H1 (cell line): ENCODE measurements around the gene SMAD7. TPM values are rescaled to one million over a fixed set of nuclear protein-coding genes. Genes with fewer than 3 reads are reported as not detected.

Experiments
- CTCF ChIA-PET: fragments of 300-600 bp; sonication (Branson Sonifier 250); formaldehyde crosslinking; loops from one replicate; lab custom pipeline; 2021; ENCODE audit not compliant: partially characterized antibody; lab: Charles Lee
- POLR2A ChIA-PET: fragments of 300-600 bp; sonication (Branson Sonifier 250); formaldehyde crosslinking; loops from one replicate; lab custom pipeline; 2021; ENCODE audit warnings: inconsistent platforms; ENCODE audit not compliant: partially characterized antibody; lab: Charles Lee
- DNase-seq, 2 experiments: peaks; one replicate each; pipeline versions ENCODE4 v3.0.0 to v3.0.0-alpha.2; 2010 to 2022; ENCODE audit warnings: low spot score in 2 of 2, low read depth in 1 of 2, mixed read lengths in 1 of 2
- FAIRE-seq: peaks from 2 replicates; lab custom pipeline; 2011; peaks lifted over from hg19 to GRCh38; lab: Jason Lieb, UNC
- H2AFZ ChIP-seq: 2 replicates; pipeline ENCODE4 v1.8.1; 2012; ENCODE audit warnings: low read length, inconsistent platforms
- H2AK5ac ChIP-seq: 2 replicates; pipeline ENCODE4 v1.6.1; 2013; ENCODE audit warnings: low read depth, low read length
- H2BK120ac ChIP-seq: replicated peaks from 2 replicates; pipeline ENCODE3; 2013; ENCODE audit warnings: low read depth, low read length, inconsistent platforms
- H2BK12ac ChIP-seq: 2 replicates; pipeline ENCODE4 v1.6.1; 2013; ENCODE audit warnings: low read depth, low read length
- H2BK15ac ChIP-seq: 2 replicates; pipeline ENCODE4 v1.6.1; 2013; ENCODE audit warnings: low read length
- H2BK20ac ChIP-seq: 2 replicates; pipeline ENCODE4 v1.6.1; 2013; ENCODE audit warnings: low read length
- H2BK5ac ChIP-seq: 2 replicates; pipeline ENCODE4 v1.6.1; 2013; ENCODE audit warnings: low read depth, low read length
- H3K14ac ChIP-seq: 2 replicates; pipeline ENCODE4 v1.6.1; 2013; ENCODE audit warnings: inconsistent platforms; ENCODE audit not compliant: insufficient read length
- H3K18ac ChIP-seq: 2 replicates; pipeline ENCODE4 v1.6.1; 2013; ENCODE audit warnings: low read length; ENCODE audit errors: extremely low read depth
- H3K23ac ChIP-seq: 2 replicates; pipeline ENCODE4 v1.6.1; 2013; ENCODE audit warnings: inconsistent platforms; ENCODE audit not compliant: insufficient read length
- H3K23me2 ChIP-seq: 2 replicates; pipeline ENCODE4 v1.6.1; 2013; ENCODE audit warnings: low read depth, low read length
- H3K27ac ChIP-seq: 2 replicates; pipeline ENCODE4 v1.6.1; 2011; ENCODE audit warnings: low read depth, low read length, inconsistent platforms
- H3K27me3 ChIP-seq, 4 experiments: replicated peaks in 1 of 4; 1 replicate in 1 of 4; 2 replicates in 3 of 4; pipeline versions ENCODE4 v1.6.1 to v1.8.1; 2011 to 2013; ENCODE audit warnings: low read length in 3 of 4, mild to moderate bottlenecking in 3 of 4, inconsistent platforms in 2 of 4, mixed read lengths in 2 of 4, moderate library complexity in 1 of 4; ENCODE audit not compliant: control insufficient read depth in 3 of 4, insufficient read depth in 3 of 4; ENCODE audit errors: extremely low read depth in 1 of 4
- H3K36me3 ChIP-seq, 4 experiments: 2 replicates each; pipeline versions ENCODE4 v1.6.1 to v1.8.1; 2011 to 2013; ENCODE audit warnings: mild to moderate bottlenecking in 4 of 4, low read length in 3 of 4, moderate library complexity in 2 of 4, control low read depth in 1 of 4, inconsistent platforms in 1 of 4; ENCODE audit not compliant: insufficient read depth in 4 of 4, control insufficient read depth in 2 of 4
- H3K4ac ChIP-seq: replicated peaks from 2 replicates; pipeline ENCODE3; 2013; ENCODE audit warnings: low read length, low read depth, mixed read lengths, inconsistent platforms; ENCODE audit not compliant: insufficient read length
- H3K4me1 ChIP-seq, 4 experiments: replicated peaks in 1 of 4; 1 replicate in 1 of 4; 2 replicates in 3 of 4; pipeline versions ENCODE4 v1.6.1 to v1.8.1; 2011 to 2013; ENCODE audit warnings: low read length in 3 of 4, inconsistent platforms in 2 of 4, mixed read lengths in 1 of 4; ENCODE audit not compliant: insufficient read depth in 4 of 4, control insufficient read depth in 3 of 4
- H3K4me2 ChIP-seq, 2 experiments: 2 replicates each; pipeline versions ENCODE4 v1.6.1 to v1.8.1; 2011 to 2013; ENCODE audit warnings: low read depth in 2 of 2, low read length in 2 of 2, control low read depth in 1 of 2, inconsistent platforms in 1 of 2, mild to moderate bottlenecking in 1 of 2; ENCODE audit not compliant: insufficient read depth in 1 of 2
- H3K4me3 ChIP-seq, 4 experiments: fragments of 200-600, 300-600 bp in 1 of 4; sonication (generic), shearing (Covaris generic), sonication (Bioruptor Twin) in 1 of 4; 2 replicates each; pipeline versions ENCODE4 v1.5.1 to v1.8.1; 2011 to 2016; ENCODE audit warnings: low read length in 4 of 4, low read depth in 3 of 4, control low read depth in 2 of 4, inconsistent platforms in 2 of 4, mild to moderate bottlenecking in 2 of 4, mixed read lengths in 1 of 4, moderate library complexity in 1 of 4; ENCODE audit not compliant: insufficient read depth in 2 of 4; ENCODE audit errors: extremely low read depth in 1 of 4
- H3K56ac ChIP-seq: replicated peaks from 2 replicates; pipeline ENCODE3; 2013; ENCODE audit warnings: low read depth, mild to moderate bottlenecking, mixed read lengths, low read length, inconsistent platforms; ENCODE audit not compliant: insufficient read length
- H3K79me1 ChIP-seq: 2 replicates; pipeline ENCODE4 v1.6.1; 2013; ENCODE audit warnings: low read depth, low read length, control low read depth
- H3K79me2 ChIP-seq, 2 experiments: 2 replicates each; pipeline versions ENCODE4 v1.6.1 to v1.8.1; 2012 to 2013; ENCODE audit warnings: low read length in 2 of 2, mild to moderate bottlenecking in 2 of 2, inconsistent platforms in 1 of 2; ENCODE audit not compliant: insufficient read depth in 2 of 2, control insufficient read depth in 1 of 2
- H3K9ac ChIP-seq, 4 experiments: replicated peaks in 1 of 4; 1 replicate in 1 of 4; 2 replicates in 3 of 4; pipeline versions ENCODE4 v1.6.1 to v1.8.1; 2011 to 2013; ENCODE audit warnings: low read depth in 3 of 4, low read length in 3 of 4, control low read depth in 2 of 4, mild to moderate bottlenecking in 2 of 4, moderate library complexity in 2 of 4, inconsistent platforms in 1 of 4; ENCODE audit errors: extremely low read depth in 1 of 4
- H3K9me3 ChIP-seq, 2 experiments: 2 replicates each; pipeline versions ENCODE4 v1.6.1 to v1.8.1; 2012 to 2013; ENCODE audit warnings: mild to moderate bottlenecking in 2 of 2, moderate library complexity in 2 of 2, control low read depth in 1 of 2, inconsistent platforms in 1 of 2, low read depth in 1 of 2, low read length in 1 of 2, mixed read lengths in 1 of 2; ENCODE audit not compliant: insufficient read depth in 2 of 2
- H4K20me1 ChIP-seq, 2 experiments: replicated peaks in 1 of 2; 2 replicates each; pipeline versions ENCODE3 to v1.8.1; 2011 to 2013; ENCODE audit warnings: inconsistent platforms in 2 of 2, low read length in 2 of 2, mild to moderate bottlenecking in 1 of 2; ENCODE audit not compliant: insufficient read depth in 2 of 2, control insufficient read depth in 1 of 2
- H4K5ac ChIP-seq: 2 replicates; pipeline ENCODE4 v1.6.1; 2013; ENCODE audit warnings: low read length, low read depth, mixed read lengths, inconsistent platforms; ENCODE audit not compliant: insufficient read length
- H4K8ac ChIP-seq: 2 replicates; pipeline ENCODE4 v1.8.0; 2013; ENCODE audit warnings: mild to moderate bottlenecking, moderate library complexity, low read length, inconsistent platforms; ENCODE audit not compliant: insufficient read depth; ENCODE audit errors: extremely low read depth
- H4K91ac ChIP-seq: replicated peaks from 2 replicates; pipeline ENCODE3; 2013; ENCODE audit warnings: low read length, mixed read lengths, inconsistent platforms; ENCODE audit not compliant: insufficient read length
- ASH2L ChIP-seq: fragments of 200-600, 300-600 bp; sonication (generic); IDR thresholded peaks from one replicate; pipeline ENCODE4 v1.7.1; 2017; ENCODE audit warnings: low read length
- ATF2 ChIP-seq: IDR thresholded peaks from 2 replicates; pipeline ENCODE4 v1.6.1; 2012; ENCODE audit warnings: low read length, inconsistent platforms
- CEBPB ChIP-seq: IDR thresholded peaks from 2 replicates; pipeline ENCODE4 v1.6.1; 2012; ENCODE audit warnings: low read depth, low read length
- GABPA ChIP-seq: IDR thresholded peaks from 2 replicates; pipeline ENCODE4 v1.6.1; 2011; ENCODE audit warnings: mild to moderate bottlenecking, low read length, moderate library complexity, borderline replicate concordance; ENCODE audit not compliant: insufficient read depth
- KDM4A ChIP-seq: IDR thresholded peaks from one replicate; pipeline ENCODE4 v1.7.1; 2012; ENCODE audit warnings: low read depth, mild to moderate bottlenecking, moderate library complexity, low read length, inconsistent platforms; ENCODE audit not compliant: severe bottlenecking
- NRF1 ChIP-seq: IDR thresholded peaks from 2 replicates; pipeline ENCODE4 v1.6.1; 2011; ENCODE audit warnings: mild to moderate bottlenecking, low read depth, low read length, improper control_type of control experiment
- POU5F1 ChIP-seq: IDR thresholded peaks from 2 replicates; pipeline ENCODE4 v1.6.1; 2011; ENCODE audit warnings: low read depth, mild to moderate bottlenecking, low read length, moderate library complexity
- RXRA ChIP-seq: IDR thresholded peaks from 2 replicates; pipeline ENCODE4 v1.6.1; 2011; ENCODE audit warnings: low read depth, mild to moderate bottlenecking, low read length, moderate library complexity; ENCODE audit not compliant: insufficient read depth
- WGBS, 2 experiments: shearing (Covaris generic) in 1 of 2; methylation state at CpG; one replicate each; pipeline versions ENCODE4 v1.1.6 to v1.1.7; 2013 to 2015; ENCODE audit warnings: low lambda C conversion rate in 2 of 2, mixed read lengths in 2 of 2, inconsistent platforms in 1 of 2, low coverage in 1 of 2, missing lambda C conversion rate in 1 of 2; ENCODE audit not compliant: insufficient replicate concordance in 2 of 2, insufficient coverage in 1 of 2, insufficient read length in 1 of 2; ENCODE audit errors: extremely low coverage in 1 of 2, missing lambda C conversion rate in 1 of 2; 5-methylcytosine and 5-hydroxymethylcytosine counted together
- polyA plus RNA-seq, 7 experiments: library from polyadenylated mRNA; depleted of rRNA in 3 of 7; stranded (reverse) in 5 of 7; unstranded in 2 of 7; fragments of >200 nt in 5 of 7; fragments of 200-250 nt in 2 of 7; gene quantifications; 1 replicate in 5 of 7; 2 replicates in 1 of 7; 4 replicates in 1 of 7; pipeline versions ENCODE4 v1.2.1 to v1.2.3, GENCODE V29; 2011 to 2013; ENCODE audit warnings: missing spikeins in 2 of 7, mixed read lengths in 2 of 7
- total RNA-seq: library from RNA; stranded (reverse); fragmentation: NEBNext Ultra II Directional; extraction: Animal tissue kit (Norgen Biotek cat#: 25700); gene quantifications from 2 replicates; pipeline ENCODE4 v1.2.1, GENCODE V29; 2021

Gene SMAD7
- total and polyA plus RNA-seq, 2 of the 8 experiments (the other 6 are each of a cell fraction or from before 2014, with no cell fraction given): 6.5 to 15.5 TPM

DNA sequence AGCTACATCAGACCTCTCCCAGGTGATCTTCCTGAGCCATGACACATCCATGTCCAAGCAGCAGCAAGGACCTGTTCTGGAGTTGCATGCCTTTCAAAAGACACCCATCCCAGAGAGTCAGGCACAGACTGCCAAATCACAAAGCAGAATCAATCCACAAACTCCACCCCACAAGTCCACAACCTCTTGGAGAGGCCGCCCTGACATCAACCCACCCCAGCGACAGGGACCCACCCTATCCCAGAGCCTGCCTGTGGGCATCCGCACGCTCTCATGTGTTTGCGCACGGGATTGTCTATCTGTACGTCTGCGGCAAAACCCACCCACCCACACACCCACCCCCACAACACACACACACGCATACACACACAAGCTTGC, 11.9 kb downstream of the SMAD7 start:
- Histone ChIP-seq H3K79me1 (peaks cover 5% of the 10 kb centered on the region), H2BK12ac (no peak overlapping the region), H3K4me1 (peaks cover 14 to 51% (median 31%) of the 10 kb centered on the region in 4 experiments), H3K79me2 (peaks cover 25 to 86% of the 10 kb centered on the region in 2 experiments), H3K27ac (no peak overlapping the region), H4K8ac (no peak overlapping the region), H2BK5ac (no peak overlapping the region), H3K4me2 (peak overlapping the region; percentile 63 to 83; a peak in 2 of 4 replicates), H3K23me2 (no peaks in the 10 kb centered on the region), H4K5ac (no peak overlapping the region), H2AK5ac (no peak overlapping the region), H3K9me3 (no peaks in the 10 kb centered on the region), H2BK20ac (no peak overlapping the region), H3K18ac (peak overlapping the region; percentile 1; the same call in 1 of the 2 replicates), H3K36me3 (no peaks in the 10 kb centered on the region; a peak in 1 of 8 replicates), H3K4me3 (no peak overlapping the region), H2BK15ac (no peak overlapping the region), H3K9ac (no peak overlapping the region), H3K23ac (no peak overlapping the region), H3K4ac (no peak overlapping the region), H3K56ac (no peak overlapping the region), H4K20me1 (peaks cover 0 to 24% of the 10 kb centered on the region in 2 experiments), H3K14ac (no peak overlapping the region), H2AFZ (no peak overlapping the region), H2BK120ac (no peak overlapping the region), H4K91ac (no peak overlapping the region), H3K27me3 (no peaks in the 10 kb centered on the region)
- DNase-seq: no peak
- FAIRE-seq: no peak
- CTCF ChIA-PET: interaction anchor here (1.2 to 2.4 kb wide), 8 partner anchors 13 to 215 kb away, joined by 3 to 10 read pairs (median 4); no protein-coding TSS in a partner anchor
- TF ChIP-seq RXRA (no peak), KDM4A (no peak), POU5F1 (no peak), GABPA (no peak), NRF1 (no peak), ASH2L (no peak), CEBPB (no peak), ATF2 (no peak)
- WGBS, 2 experiments: 88% methylated on average over 8 of the region's 9 CpGs; no CpG with 5 or more reads in 1 of the 2 experiments
- POLR2A ChIA-PET: interaction anchor here (1.0 to 2.1 kb wide), 3 partner anchors 10 to 35 kb away, joined by 3 to 12 read pairs (median 4); no protein-coding TSS in a partner anchor
